ENCODE data around the gene ZNF500.
A peak's percentile ranks its signal among the peaks of the same experiment; 100 is the strongest.

ZNF500 gene

GRCh38 chr16:4777339-4778049 lies 10.5 kb upstream of the ZNF500 start:
- no peak overlapping the region for H3K4me3 ChIP-seq (ENCODE audit: low read depth, low read length)
- DNase-seq, result no peak
- no peak for TF ChIP-seq CTCF (IDR thresholded peaks at IDR 0.05; ENCODE audit: low read depth, low read length)
- H3K36me3 ChIP-seq, result no peaks in the 10 kb centered on the region
- H3K4me1 ChIP-seq, result no peaks in the 10 kb centered on the region
- H3K27me3 ChIP-seq, result no peaks in the 10 kb centered on the region
- H3K9me3 ChIP-seq, result no peaks in the 10 kb centered on the region

DNA sequence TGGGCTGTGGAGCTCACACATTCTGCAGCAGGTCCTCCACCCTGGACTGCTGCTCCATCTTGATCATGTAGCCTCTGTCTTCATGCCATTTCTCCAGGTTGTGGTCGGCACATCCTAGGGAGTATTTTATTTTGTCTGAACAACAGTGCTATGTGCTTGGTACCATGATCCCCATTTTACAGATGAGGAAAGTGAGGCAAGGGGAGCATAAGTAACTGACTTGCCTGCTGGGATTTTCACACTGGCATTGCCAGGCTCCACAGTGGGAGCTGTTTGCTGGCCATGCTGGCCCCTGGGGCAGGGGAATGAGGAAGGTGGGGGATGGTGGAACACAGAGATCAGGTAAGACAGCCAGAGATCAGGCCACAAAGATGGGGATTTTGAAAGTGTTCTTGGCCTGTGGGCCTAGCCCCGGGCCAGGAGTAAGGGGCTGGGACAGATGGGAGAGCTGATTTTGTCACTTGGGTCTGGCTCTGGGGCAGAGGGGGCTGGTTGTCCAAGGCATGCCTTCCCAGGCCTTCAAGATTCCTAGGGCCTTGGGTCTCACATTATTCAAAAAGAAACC lies 9.3 kb upstream of the ZNF500 start:
- H3K27me3 ChIP-seq, result no peaks in the 10 kb centered on the region
- no peaks in the 10 kb centered on the region for H3K4me1 ChIP-seq
- H3K36me3 ChIP-seq, result no peaks in the 10 kb centered on the region
- no peak for DNase-seq
- TF ChIP-seq CTCF (IDR thresholded peaks at IDR 0.05; ENCODE audit: low read depth, low read length), result no peak
- H3K9me3 ChIP-seq, result no peaks in the 10 kb centered on the region
- H3K4me3 ChIP-seq (ENCODE audit: low read depth, low read length), result no peak overlapping the region

DNA sequence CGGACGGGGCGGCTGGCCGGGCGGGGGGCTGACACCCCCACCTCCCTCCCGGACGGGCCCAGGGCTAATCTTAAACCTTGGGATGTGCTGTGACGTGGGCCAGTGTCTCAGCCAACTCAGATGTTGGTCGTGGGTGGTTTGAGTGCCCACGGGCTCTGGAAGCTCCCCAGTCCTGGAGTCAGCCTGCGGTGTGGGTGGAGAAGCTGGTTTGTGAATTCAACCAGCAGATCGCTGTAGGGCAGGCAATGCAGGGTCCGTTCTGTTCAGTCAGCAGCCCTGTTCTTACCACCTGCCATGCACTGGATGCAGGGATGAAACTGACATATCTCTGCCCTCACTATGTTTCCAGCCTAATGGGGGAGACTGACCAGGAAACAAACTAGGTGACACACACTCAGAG lies 8.0 kb upstream of the ZNF500 start:
- DNase-seq, result no peak
- H3K9me3 ChIP-seq, result no peaks in the 10 kb centered on the region
- H3K27me3 ChIP-seq, result no peaks in the 10 kb centered on the region
- H3K36me3 ChIP-seq, result no peaks in the 10 kb centered on the region
- H3K4me1 ChIP-seq, result no peaks in the 10 kb centered on the region
- no peak for TF ChIP-seq CTCF (IDR thresholded peaks at IDR 0.05; ENCODE audit: low read depth, low read length)
- no peak overlapping the region for H3K4me3 ChIP-seq (ENCODE audit: low read depth, low read length)

DNA sequence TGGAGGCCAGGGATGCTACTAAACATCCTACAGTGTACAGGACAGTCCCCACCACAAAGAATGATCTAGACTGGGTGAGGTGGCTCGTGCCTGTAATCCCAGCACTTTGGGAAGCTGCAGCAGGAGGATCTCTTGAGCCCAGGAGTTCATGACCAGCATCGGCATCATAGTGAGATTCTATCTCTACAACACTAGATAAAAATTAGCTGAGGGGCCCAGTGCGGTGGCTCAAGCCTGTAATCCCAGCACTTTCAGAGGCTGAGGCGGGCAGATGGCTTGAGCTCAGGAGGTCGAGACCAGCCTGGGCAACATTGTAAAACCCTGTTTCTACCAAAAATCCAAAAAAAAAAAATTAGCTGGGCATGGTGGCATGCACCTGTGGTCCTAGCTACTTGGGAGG lies 5.4 kb upstream of the ZNF500 start:
- no peak for DNase-seq
- Histone ChIP-seq H3K4me1 (no peaks in the 10 kb centered on the region), H3K4me3 (ENCODE audit: low read depth, low read length) (no peak overlapping the region), H3K9me3 (no peaks in the 10 kb centered on the region), H3K27me3 (no peaks in the 10 kb centered on the region), H3K36me3 (no peaks in the 10 kb centered on the region)
- no peak for TF ChIP-seq CTCF (IDR thresholded peaks at IDR 0.05; ENCODE audit: low read depth, low read length)

DNA sequence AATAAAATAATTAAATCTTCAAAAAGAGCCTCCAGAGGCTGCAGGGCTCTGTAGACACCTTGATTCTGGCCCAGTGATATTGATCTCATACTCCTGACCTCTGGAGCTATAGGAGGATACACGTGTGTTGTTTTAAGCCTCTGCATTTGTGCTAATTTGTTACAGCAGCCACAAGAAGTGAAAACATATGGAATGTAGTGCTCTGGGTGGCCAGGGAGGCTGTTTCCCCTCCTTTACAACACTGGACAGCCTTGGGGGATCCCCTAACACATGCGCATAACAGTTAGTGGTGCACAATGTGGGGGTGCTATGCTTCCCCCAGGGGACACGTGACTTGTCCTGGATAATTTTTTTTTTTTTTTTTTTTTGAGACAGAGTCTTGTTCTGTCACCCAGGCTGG lies 4.7 kb upstream of the ZNF500 start:
- TF ChIP-seq CTCF (IDR thresholded peaks at IDR 0.05; ENCODE audit: low read depth, low read length), result no peak
- Histone ChIP-seq H3K27me3 (no peaks in the 10 kb centered on the region), H3K9me3 (no peaks in the 10 kb centered on the region), H3K4me3 (ENCODE audit: low read depth, low read length) (no peak overlapping the region), H3K4me1 (no peaks in the 10 kb centered on the region), H3K36me3 (no peaks in the 10 kb centered on the region)
- DNase-seq, result no peak

GRCh38 chr16:4769306-4769638 lies 2.3 kb upstream of the ZNF500 start:
- H3K4me3 ChIP-seq (ENCODE audit: low read depth, low read length), result peak overlapping the region; percentile 70
- no peaks in the 10 kb centered on the region for H3K9me3 ChIP-seq
- no peaks in the 10 kb centered on the region for H3K36me3 ChIP-seq
- TF ChIP-seq CTCF (IDR thresholded peaks at IDR 0.05; ENCODE audit: low read depth, low read length), result no peak
- no peaks in the 10 kb centered on the region for H3K4me1 ChIP-seq
- no peaks in the 10 kb centered on the region for H3K27me3 ChIP-seq
- no peak for DNase-seq
